HCT116 (cell line): Measurements from ENCODE around the gene CTNNB1. TPM values are rescaled to one million over a fixed set of nuclear protein-coding genes. Genes with fewer than 3 reads are reported as not detected.

ENCODE experiments used
- ATAC-seq: fragments of 200-7000 bp; cut with Tn5 transposase; 2 replicates; pipeline ENCODE4 v1.9.1; 2020; ENCODE audit warnings: mild to moderate bottlenecking, moderate library complexity
- BruUV-seq: library from RNA; stranded (reverse); fragments of 400-500 nt; replicated peaks from 2 replicates; lab custom pipeline; 2021; lab: Mats Ljungman, UMichigan
- CTCF ChIA-PET: fragments of 300-600 bp; sonication (Branson Sonifier 250); formaldehyde crosslinking; loops from one replicate; lab custom pipeline; 2021; ENCODE audit warnings: antibody characterized with exemption; lab: Charles Lee
- POLR2A ChIA-PET: fragments of 300-600, 350-600 bp; sonication (Branson Sonifier 250); formaldehyde crosslinking; loops from one replicate; lab custom pipeline; 2021; ENCODE audit warnings: antibody characterized with exemption; lab: Charles Lee
- RAD21 ChIA-PET, 2 experiments: fragments of 300-600 bp; sonication (Branson Sonifier 250); formaldehyde crosslinking; loops; one replicate each; lab custom pipeline; 2023; ENCODE audit warnings: low total read pairs in 2 of 2; ENCODE audit not compliant: uncharacterized antibody in 2 of 2, unreplicated experiment in 2 of 2, low non-redundant PET in 1 of 2; lab: Charles Lee
- DNase-seq: peaks from one replicate; pipeline ENCODE4 v3.0.0-alpha.2; 2010; ENCODE audit warnings: low read depth, low spot score
- H2AFZ ChIP-seq: fragments of 200-600 bp; shearing (Covaris generic), sonication (generic); 2 replicates; pipeline ENCODE4 v1.6.1; 2017; ENCODE audit warnings: low read depth, mixed run types, mixed read lengths, antibody characterized with exemption, low read length; ENCODE audit not compliant: poor library complexity, severe bottlenecking
- H3K27ac ChIP-seq: 2 replicates; pipeline ENCODE4 v1.5.1; 2012; ENCODE audit warnings: low read depth, low read length
- H3K27me3 ChIP-seq: fragments of 200-600 bp; sonication (generic); 2 replicates; pipeline ENCODE4 v1.6.1; 2016; ENCODE audit warnings: mixed run types, low read length, mixed read lengths; ENCODE audit not compliant: insufficient read depth
- H3K36me3 ChIP-seq, 2 experiments: fragments of 200-500 bp in 1 of 2; fragments of 200-600 bp in 1 of 2; sonication (Bioruptor generic) in 1 of 2; sonication (generic) in 1 of 2; 2 replicates each; pipeline versions ENCODE4 v1.5.1 to v1.6.1; 2014 to 2016; ENCODE audit warnings: low read length in 2 of 2, inconsistent platforms in 1 of 2, mixed read lengths in 1 of 2, mixed run types in 1 of 2; ENCODE audit not compliant: insufficient read depth in 2 of 2, control insufficient read depth in 1 of 2
- H3K4me1 ChIP-seq, 2 experiments: fragments of 200-600 bp in 1 of 2; sonication (generic) in 1 of 2; 2 replicates each; pipeline versions ENCODE4 v1.5.1 to v1.6.1; 2012 to 2017; ENCODE audit warnings: low read length in 2 of 2, inconsistent platforms in 1 of 2, mild to moderate bottlenecking in 1 of 2, mixed read lengths in 1 of 2, mixed run types in 1 of 2, moderate library complexity in 1 of 2; ENCODE audit not compliant: insufficient read depth in 2 of 2, control insufficient read depth in 1 of 2
- H3K4me2 ChIP-seq: fragments of 200-600 bp; sonication (generic); 2 replicates; pipeline ENCODE4 v1.6.1; 2017; ENCODE audit warnings: mixed run types, low read length, mixed read lengths
- H3K4me3 ChIP-seq, 2 experiments: fragments of 200-600 bp in 1 of 2; sonication (generic) in 1 of 2; replicated peaks in 1 of 2; 2 replicates each; pipeline ENCODE4 v1.5.1; 2011 to 2016; ENCODE audit warnings: low read length in 2 of 2, control low read depth in 1 of 2, low read depth in 1 of 2, mild to moderate bottlenecking in 1 of 2, mixed read lengths in 1 of 2, mixed run types in 1 of 2
- H3K79me2 ChIP-seq: fragments of 200-600 bp; sonication (generic); 2 replicates; pipeline ENCODE4 v1.6.1; 2017; ENCODE audit warnings: mild to moderate bottlenecking, mixed run types, low read length, moderate library complexity, mixed read lengths; ENCODE audit not compliant: insufficient read depth
- H3K9ac ChIP-seq: fragments of 200-600 bp; sonication (generic); 2 replicates; pipeline ENCODE4 v1.6.1; 2016; ENCODE audit warnings: low read length, mixed read lengths
- H3K9me2 ChIP-seq: fragments of 200-600 bp; sonication (generic), shearing (Covaris generic); 2 replicates; pipeline ENCODE4 v1.6.1; 2017; ENCODE audit warnings: mixed run types, mild to moderate bottlenecking, moderate library complexity; ENCODE audit not compliant: insufficient read depth
- H3K9me3 ChIP-seq, 2 experiments: fragments of 200-500 bp in 1 of 2; fragments of 200-600 bp in 1 of 2; sonication (Bioruptor generic) in 1 of 2; sonication (generic) in 1 of 2; 2 replicates each; pipeline ENCODE4 v1.6.1; 2014 to 2017; ENCODE audit warnings: low read length in 2 of 2, mixed read lengths in 2 of 2, inconsistent platforms in 1 of 2, low read depth in 1 of 2, mild to moderate bottlenecking in 1 of 2, mixed run types in 1 of 2, moderate library complexity in 1 of 2; ENCODE audit not compliant: control insufficient read depth in 1 of 2, insufficient read depth in 1 of 2
- H4K20me1 ChIP-seq: fragments of 200-600 bp; sonication (generic), shearing (Covaris generic); 2 replicates; pipeline ENCODE4 v1.6.1; 2017; ENCODE audit warnings: mixed run types, mild to moderate bottlenecking, moderate library complexity; ENCODE audit not compliant: insufficient read depth
- CBX3 ChIP-seq: IDR thresholded peaks from 2 replicates; pipeline ENCODE4 v1.6.1; 2012; ENCODE audit warnings: low read depth
- ELF1 ChIP-seq: IDR thresholded peaks from 2 replicates; pipeline ENCODE4 v1.6.1; 2012; ENCODE audit warnings: low read depth, borderline replicate concordance
- EZH2 ChIP-seq: fragments of 200-600 bp; sonication (generic); IDR thresholded peaks from 2 replicates; pipeline ENCODE4 v1.6.1; 2017; ENCODE audit warnings: antibody characterized with exemption, mixed run types
- EZH2phosphoT487 ChIP-seq: fragments of 200-600 bp; IDR thresholded peaks from 2 replicates; pipeline ENCODE4 v1.6.1; 2018; ENCODE audit warnings: antibody characterized with exemption, borderline replicate concordance
- JUND ChIP-seq: IDR thresholded peaks from 2 replicates; pipeline ENCODE4 v1.6.1; 2012
- POLR2AphosphoS5 ChIP-seq: IDR thresholded peaks from 2 replicates; pipeline ENCODE4 v1.6.1; 2011; ENCODE audit warnings: mild to moderate bottlenecking, low read depth, low read length, moderate library complexity
- RAD21 ChIP-seq: IDR thresholded peaks from 2 replicates; pipeline ENCODE4 v1.6.1; 2012; ENCODE audit warnings: low read depth, mild to moderate bottlenecking
- SIN3A ChIP-seq: IDR thresholded peaks from 2 replicates; pipeline ENCODE4 v1.6.1; 2012; ENCODE audit warnings: low read depth
- SP1 ChIP-seq: IDR thresholded peaks from 2 replicates; pipeline ENCODE4 v1.6.1; 2012; ENCODE audit warnings: low read depth
- SRF ChIP-seq: IDR thresholded peaks from 2 replicates; pipeline ENCODE4 v1.6.1; 2012; ENCODE audit warnings: low read depth
- TCF7L2 ChIP-seq: IDR thresholded peaks from 2 replicates; pipeline ENCODE4 v1.7.0; 2011; ENCODE audit warnings: borderline replicate concordance, inconsistent platforms; ENCODE audit not compliant: insufficient read depth, insufficient read length; ENCODE audit errors: extremely low read depth
- ZNF274 ChIP-seq: fragments of 200-500 bp; sonication (Bioruptor generic); IDR thresholded peaks from 2 replicates; pipeline ENCODE4 v1.6.1; 2014; ENCODE audit warnings: mild to moderate bottlenecking, low read depth, low read length, inconsistent platforms
- intact Hi-C: fragments of 100-400 bp; cut with micrococcal nuclease; formaldehyde crosslinking; loops from 2 replicates; pipeline ENCODE4 v1.10.0; 2022
- total RNA-seq: library from RNA; stranded (reverse); gene quantifications from one replicate; pipeline ENCODE4 v1.2.1, GENCODE V29; 2021; ENCODE audit not compliant: unreplicated experiment
- TF ChIP-seq, protein P1 (sequence below): IDR thresholded peaks from 2 replicates; pipeline ENCODE4 v1.6.1; 2012
- TF ChIP-seq, protein P2 (sequence below), 3 experiments: fragments of 200-600 bp in 1 of 3; sonication (generic) in 1 of 3; IDR thresholded peaks in 2 of 3; conservative IDR thresholded peaks in 1 of 3; 2 replicates each; pipeline ENCODE4 v1.5.1; 2012 to 2017; ENCODE audit warnings: low read depth in 2 of 3, low read length in 2 of 3, antibody characterized with exemption in 1 of 3, borderline replicate concordance in 1 of 3, control low read depth in 1 of 3, mild to moderate bottlenecking in 1 of 3, mixed read lengths in 1 of 3, mixed run types in 1 of 3, moderate library complexity in 1 of 3; ENCODE audit not compliant: insufficient read depth in 1 of 3

The CTNNB1 gene
- total RNA-seq, 1 experiment from 2014 or later = 265 TPM

GRCh38 chr3:41180396-41180795 lies 18.9 kb upstream of the CTNNB1 start:
- ATAC-seq (no peak), DNase-seq (no peak)
- TF ChIP-seq RAD21 = no peak
- TF ChIP-seq EZH2 = no peak
- TF ChIP-seq SIN3A = no peak
- TF ChIP-seq TCF7L2 = no peak
- no peak for TF ChIP-seq CBX3
- no peak for TF ChIP-seq POLR2AphosphoS5
- TF ChIP-seq ELF1 = no peak
- no peak for TF ChIP-seq JUND
- TF ChIP-seq, protein P1, sequence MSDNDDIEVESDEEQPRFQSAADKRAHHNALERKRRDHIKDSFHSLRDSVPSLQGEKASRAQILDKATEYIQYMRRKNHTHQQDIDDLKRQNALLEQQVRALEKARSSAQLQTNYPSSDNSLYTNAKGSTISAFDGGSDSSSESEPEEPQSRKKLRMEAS = no peak
- TF ChIP-seq SRF = no peak
- TF ChIP-seq SP1 = no peak
- H3K27ac ChIP-seq = no peak overlapping the region
- no peak overlapping the region for H3K4me2 ChIP-seq
- H3K27me3 ChIP-seq = peaks cover 39% of the 10 kb centered on the region
- H3K9me2 ChIP-seq = no peaks in the 10 kb centered on the region
- H4K20me1 ChIP-seq = no peaks in the 10 kb centered on the region
- POLR2A ChIA-PET = no interaction called here
- CTCF ChIA-PET = no interaction called here
- no peaks in the 10 kb centered on the region for H3K9me3 ChIP-seq
- H2AFZ ChIP-seq = no peak overlapping the region
- intact Hi-C loops = no loop called here
- no peak overlapping the region for H3K9ac ChIP-seq
- no TSS peak for BruUV-seq
- no peaks in the 10 kb centered on the region for H3K4me1 ChIP-seq
- H3K4me3 ChIP-seq = no peak overlapping the region
- no peaks in the 10 kb centered on the region for H3K79me2 ChIP-seq
- H3K36me3 ChIP-seq = no peaks in the 10 kb centered on the region
- RAD21 ChIA-PET = no interaction called here

DNA sequence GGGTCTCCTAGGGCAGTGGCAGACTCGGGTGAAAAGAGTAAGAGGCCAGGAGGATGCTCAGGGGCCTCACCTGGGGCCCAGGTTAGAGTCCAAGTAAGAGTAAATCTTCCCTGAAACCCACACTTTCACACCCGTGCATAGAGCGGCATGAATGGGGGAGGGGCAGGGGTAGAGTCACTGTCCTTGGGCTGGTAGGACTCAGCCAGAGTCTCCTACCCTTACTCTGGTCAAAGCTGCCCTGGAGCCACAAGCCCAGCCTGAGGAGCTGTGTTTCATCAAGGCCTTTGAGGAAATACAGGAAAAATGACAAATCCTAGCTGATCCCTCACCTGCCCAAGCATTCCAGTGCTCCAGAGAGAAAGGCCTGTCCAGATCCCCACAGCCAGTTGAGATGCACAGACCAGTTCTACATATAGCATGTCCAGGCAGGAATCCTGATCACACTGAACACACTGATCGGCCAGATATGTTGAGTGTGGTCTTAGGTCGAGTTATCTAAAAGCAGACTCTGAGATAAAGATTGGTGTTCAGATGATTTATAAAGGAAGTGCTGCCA lies 16.7 kb upstream of the CTNNB1 start:
- Histone ChIP-seq H3K9ac (no peak overlapping the region), H3K27me3 (peaks cover 30% of the 10 kb centered on the region), H3K79me2 (no peaks in the 10 kb centered on the region), H3K9me3 (no peaks in the 10 kb centered on the region), H3K27ac (no peak overlapping the region), H3K4me3 (no peak overlapping the region), H3K36me3 (no peaks in the 10 kb centered on the region), H2AFZ (no peak overlapping the region), H4K20me1 (no peaks in the 10 kb centered on the region), H3K4me2 (no peak overlapping the region), H3K9me2 (no peaks in the 10 kb centered on the region), H3K4me1 (no peaks in the 10 kb centered on the region)
- ATAC-seq (no peak), DNase-seq (no peak)
- intact Hi-C loops = no loop called here
- RAD21 ChIA-PET = no interaction called here
- no TSS peak for BruUV-seq
- CTCF ChIA-PET = no interaction called here
- POLR2A ChIA-PET = interaction anchor here (1.1 kb wide), 1 partner anchor 17 kb away, joined by 3 read pairs; the partner anchor contains the start of gene CTNNB1
- no peak for TF ChIP-seq ZNF274
- TF ChIP-seq SRF = no peak
- no peak for TF ChIP-seq CBX3
- TF ChIP-seq, protein P1 = no peak
- TF ChIP-seq, protein P2, sequence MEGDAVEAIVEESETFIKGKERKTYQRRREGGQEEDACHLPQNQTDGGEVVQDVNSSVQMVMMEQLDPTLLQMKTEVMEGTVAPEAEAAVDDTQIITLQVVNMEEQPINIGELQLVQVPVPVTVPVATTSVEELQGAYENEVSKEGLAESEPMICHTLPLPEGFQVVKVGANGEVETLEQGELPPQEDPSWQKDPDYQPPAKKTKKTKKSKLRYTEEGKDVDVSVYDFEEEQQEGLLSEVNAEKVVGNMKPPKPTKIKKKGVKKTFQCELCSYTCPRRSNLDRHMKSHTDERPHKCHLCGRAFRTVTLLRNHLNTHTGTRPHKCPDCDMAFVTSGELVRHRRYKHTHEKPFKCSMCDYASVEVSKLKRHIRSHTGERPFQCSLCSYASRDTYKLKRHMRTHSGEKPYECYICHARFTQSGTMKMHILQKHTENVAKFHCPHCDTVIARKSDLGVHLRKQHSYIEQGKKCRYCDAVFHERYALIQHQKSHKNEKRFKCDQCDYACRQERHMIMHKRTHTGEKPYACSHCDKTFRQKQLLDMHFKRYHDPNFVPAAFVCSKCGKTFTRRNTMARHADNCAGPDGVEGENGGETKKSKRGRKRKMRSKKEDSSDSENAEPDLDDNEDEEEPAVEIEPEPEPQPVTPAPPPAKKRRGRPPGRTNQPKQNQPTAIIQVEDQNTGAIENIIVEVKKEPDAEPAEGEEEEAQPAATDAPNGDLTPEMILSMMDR (IDR thresholded peaks at IDR 0.05 in 2 of 3, conservative IDR thresholded peaks at IDR 0.05 in 1 of 3; ENCODE audit: borderline replicate concordance in 1 of 3, insufficient read depth in 1 of 3, low read depth in 2 of 3, low read length in 2 of 3) = no peak
- no peak for TF ChIP-seq EZH2phosphoT487
